Choroid plexus epithelial cell (primary cell): ENCODE measurements around the gene ZNF33B.
A peak's percentile ranks its signal among the peaks of the same experiment; 100 is the strongest.
"Not testable (repeated sequence)": the region's sequence is repeated elsewhere in the genome, so short reads cannot be mapped to it uniquely, and the experiment has no call there.

Experiments used
- DNase-seq: peaks from one replicate; pipeline ENCODE4 v3.0.0-alpha.2; 2010; ENCODE audit warnings: low read depth
- H3K4me3 ChIP-seq: 2 replicates; pipeline ENCODE4 v1.5.1; 2011; ENCODE audit warnings: low read depth, mild to moderate bottlenecking, control low read depth, low read length, moderate library complexity
- TF ChIP-seq, protein P1 (sequence below): conservative IDR thresholded peaks from 2 replicates; pipeline ENCODE4 v1.5.1; 2011; ENCODE audit warnings: low read depth, mild to moderate bottlenecking, control low read depth, inconsistent platforms, low read length, moderate library complexity

The ZNF33B gene

DNA sequence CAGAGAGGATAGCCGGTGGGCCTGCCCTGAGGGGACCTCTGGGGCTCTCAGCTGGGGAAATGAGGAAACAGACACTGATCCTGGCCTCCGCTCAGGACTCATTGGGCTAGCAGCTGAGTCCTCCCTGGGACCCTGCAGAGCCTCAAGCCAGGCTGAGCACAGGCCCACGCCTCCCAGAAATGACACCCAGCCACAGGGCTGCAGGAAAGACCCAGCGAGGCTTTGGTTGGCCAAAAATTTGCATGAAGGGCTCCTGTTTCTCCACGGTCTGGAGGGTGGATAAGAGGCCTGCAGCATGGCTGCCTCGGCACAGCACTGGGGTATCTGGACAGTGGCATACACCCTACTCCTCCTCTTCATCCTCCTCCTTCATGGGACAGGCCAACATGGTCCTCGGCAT is 60.4 kb downstream of the ZNF33B start:
- TF ChIP-seq, protein P1, sequence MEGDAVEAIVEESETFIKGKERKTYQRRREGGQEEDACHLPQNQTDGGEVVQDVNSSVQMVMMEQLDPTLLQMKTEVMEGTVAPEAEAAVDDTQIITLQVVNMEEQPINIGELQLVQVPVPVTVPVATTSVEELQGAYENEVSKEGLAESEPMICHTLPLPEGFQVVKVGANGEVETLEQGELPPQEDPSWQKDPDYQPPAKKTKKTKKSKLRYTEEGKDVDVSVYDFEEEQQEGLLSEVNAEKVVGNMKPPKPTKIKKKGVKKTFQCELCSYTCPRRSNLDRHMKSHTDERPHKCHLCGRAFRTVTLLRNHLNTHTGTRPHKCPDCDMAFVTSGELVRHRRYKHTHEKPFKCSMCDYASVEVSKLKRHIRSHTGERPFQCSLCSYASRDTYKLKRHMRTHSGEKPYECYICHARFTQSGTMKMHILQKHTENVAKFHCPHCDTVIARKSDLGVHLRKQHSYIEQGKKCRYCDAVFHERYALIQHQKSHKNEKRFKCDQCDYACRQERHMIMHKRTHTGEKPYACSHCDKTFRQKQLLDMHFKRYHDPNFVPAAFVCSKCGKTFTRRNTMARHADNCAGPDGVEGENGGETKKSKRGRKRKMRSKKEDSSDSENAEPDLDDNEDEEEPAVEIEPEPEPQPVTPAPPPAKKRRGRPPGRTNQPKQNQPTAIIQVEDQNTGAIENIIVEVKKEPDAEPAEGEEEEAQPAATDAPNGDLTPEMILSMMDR, result no peak
- H3K4me3 ChIP-seq, result no peak overlapping the region
- DNase-seq, result no peak

DNA sequence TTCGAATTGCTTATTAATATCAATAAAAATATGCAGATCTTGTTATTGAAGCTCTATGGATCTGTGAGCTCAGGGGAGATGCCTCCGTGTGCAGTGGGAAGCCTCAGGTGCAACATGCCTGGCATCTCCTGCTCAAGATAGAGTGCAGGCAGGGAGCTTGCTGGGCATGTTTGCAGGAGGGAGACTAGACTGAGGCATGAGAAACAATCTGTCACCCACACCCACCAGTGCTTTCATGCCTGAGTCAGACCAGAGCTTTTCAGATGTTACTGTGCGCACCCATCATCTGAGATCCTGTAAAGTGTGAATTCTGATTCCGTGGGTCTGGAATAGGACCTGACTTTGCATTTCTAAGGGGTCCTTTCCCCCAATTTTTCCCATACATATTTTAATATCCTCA is 62.0 kb downstream of the ZNF33B start:
- DNase-seq, result no peak
- no peak overlapping the region for H3K4me3 ChIP-seq
- TF ChIP-seq, protein P1, result no peak

DNA sequence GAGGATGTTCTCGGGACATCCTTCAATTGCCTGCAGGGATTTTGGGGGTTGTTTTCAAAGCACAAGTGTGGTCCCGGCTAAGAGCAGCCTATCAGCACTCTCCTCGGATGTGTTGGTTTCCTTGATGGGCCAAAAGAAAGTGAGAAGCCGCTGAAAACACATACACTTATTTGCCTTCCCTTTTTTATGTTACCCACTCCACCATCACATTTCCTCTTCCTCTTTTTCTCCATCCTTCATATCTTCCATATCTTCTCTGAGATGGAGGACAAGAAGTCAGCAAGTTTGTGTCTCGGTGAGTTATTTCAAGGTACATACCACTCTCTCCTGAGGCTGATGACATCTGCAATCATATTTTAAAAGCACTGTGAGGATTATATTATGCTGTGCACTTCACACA is 64.0 kb downstream of the ZNF33B start:
- H3K4me3 ChIP-seq, result no peak overlapping the region
- TF ChIP-seq, protein P1, result no peak
- DNase-seq, result no peak

DNA sequence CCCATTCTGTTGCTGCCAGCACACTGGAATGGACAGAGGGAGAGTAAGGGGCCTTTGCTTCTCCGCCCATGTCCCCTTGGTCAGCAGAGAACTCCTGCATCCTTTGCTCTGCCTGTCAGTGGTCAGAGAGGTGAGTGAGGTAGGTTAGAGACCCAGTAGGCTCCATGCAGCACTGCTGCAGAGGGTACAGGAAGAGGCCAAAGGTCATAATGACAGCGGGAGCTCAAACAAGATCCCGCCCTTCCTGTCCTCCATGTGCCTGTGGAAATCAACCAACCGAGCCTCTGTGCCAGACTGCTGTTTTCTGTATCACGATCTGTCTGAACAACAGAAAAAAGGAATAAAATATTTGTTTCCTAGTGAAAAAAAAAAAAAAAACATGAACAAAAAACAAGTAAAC is 81.4 kb downstream of the ZNF33B start:
- no peak overlapping the region for H3K4me3 ChIP-seq
- TF ChIP-seq, protein P1, result no peak
- DNase-seq, result no peak

DNA sequence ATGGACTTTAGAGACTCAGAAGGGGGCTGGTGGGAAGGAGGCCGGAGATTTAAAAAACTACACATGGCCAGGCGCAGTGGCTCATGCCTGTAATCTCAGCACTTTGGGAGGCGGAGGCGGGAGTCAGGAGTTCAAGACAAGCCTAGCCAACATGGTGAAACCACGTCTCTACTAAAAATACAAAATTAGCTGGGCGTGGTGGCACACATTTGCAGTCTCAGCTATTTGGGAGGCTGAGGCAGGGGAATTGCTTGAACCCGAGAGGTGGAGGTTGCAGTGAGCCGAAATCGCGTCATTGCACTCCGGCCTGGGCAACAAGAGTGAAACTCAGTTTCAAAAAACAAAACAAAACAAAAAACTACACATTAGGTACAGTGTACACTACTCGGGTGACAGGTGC is 84.8 kb downstream of the ZNF33B start:
- not testable (repeated sequence) for DNase-seq, H3K4me3 ChIP-seq

DNA sequence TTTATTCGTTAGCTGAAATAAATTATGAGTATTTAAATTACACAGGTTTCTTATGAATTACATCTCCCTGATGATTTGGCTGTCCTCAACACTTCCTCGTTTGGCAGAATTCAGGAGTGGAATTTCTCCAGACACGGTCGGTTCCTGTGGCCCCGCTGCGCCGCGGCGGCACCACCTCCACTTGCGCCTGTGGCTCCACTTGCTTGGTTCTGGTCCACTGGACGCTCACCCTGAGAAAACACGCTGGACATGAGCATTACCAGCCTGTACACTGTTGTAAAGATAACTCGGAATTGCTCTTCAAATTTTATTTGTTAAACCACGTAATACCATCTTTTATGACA is 85.3 kb downstream of the ZNF33B start:
- peak overlapping the region; percentile 73 for H3K4me3 ChIP-seq
- DNase-seq, result no peak
- TF ChIP-seq, protein P1, result no peak

DNA sequence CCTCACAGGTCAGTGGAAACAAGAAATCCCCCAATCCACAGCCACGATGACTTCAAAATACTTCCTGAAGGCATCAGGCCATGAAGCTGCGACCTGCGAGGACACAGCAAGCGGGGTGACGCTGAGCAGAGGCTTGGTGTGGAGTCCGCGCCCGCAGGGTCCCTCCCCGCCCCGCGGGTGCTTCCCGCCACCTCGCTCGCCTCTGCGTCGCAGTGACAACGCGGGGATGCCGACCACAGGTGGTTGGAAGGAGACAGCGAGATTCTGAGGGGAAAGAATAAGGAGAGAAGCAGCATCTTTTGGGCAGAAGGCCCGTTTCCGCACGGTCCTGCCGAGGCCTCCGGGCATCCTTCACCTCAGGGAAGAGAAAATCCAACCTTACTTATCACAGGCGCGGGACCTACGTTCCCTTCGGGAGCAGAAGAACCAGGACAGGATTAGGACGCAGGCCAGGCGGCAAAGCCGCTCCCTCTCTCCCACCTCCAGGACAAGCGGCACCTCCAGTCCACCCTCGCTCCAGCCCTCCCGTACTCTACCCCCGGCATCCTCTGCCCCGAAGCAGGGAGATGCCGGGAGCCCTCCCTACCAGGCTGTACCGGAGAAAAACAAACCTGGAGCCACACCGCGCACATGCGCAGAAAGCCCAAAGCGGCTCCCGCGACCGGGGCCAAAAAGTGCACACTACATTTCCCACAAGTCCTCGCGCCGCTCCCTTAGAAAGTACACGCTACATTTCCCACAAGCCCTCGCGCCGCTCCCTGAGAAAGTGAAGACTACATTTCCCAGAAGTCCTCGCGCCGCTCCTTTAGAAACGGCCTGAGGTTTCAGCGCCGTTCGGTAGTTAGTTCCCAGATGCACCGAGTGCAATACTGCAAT is 85.9 kb downstream of the ZNF33B start:
- DNase-seq, result peak; percentile 99
- H3K4me3 ChIP-seq, result peak overlapping the region; percentile 73
- TF ChIP-seq, protein P1, result no peak
